ENCODE data around the gene IL11. TPM values are rescaled to one million over a fixed set of nuclear protein-coding genes. Genes with fewer than 3 reads are reported as not detected.

The IL11 gene
- total and polyA plus RNA-seq, 2 of the 13 experiments (the other 11 are each of a cell fraction or from before 2014, with no cell fraction given) = 2.5 to 2.9 TPM

DNA sequence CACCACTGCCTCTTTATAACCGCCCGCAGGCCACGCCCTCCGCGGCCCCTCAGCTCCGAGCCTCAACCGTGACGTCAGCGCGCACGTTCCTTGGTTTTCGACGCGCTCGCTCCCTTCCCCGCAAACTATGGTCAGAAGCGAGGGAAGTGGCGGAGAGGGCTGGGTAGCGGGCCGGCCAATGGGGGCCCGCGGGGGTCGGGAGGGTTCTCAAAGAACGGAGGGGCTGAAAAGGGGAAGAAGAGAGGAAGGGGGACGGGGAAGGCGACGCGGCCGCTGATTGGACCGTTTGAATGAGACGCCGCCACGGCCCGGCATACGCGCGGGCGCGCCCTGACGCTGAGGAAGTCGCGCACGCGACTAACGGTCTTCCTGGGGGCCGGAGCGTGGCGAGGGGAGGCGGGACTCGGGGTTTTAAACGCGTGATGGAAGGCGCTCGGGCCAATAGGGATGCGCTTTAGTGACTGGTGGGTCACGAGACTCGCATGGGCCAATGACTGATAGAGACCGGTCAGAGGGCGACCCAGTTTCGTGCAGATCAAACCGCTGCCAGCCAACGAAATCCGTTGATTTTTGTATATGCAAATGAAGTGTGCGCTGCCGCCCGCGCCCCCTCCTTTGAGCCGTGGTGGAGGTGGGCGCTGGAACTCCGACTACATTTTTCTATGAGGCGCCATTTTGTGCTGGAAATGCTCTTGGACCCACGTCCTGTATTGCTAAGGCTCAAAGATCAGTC, 37.7 kb upstream of the IL11 start (continued):
- TF ChIP-seq ZSCAN29 (CRISPR knock-in tag; conservative IDR thresholded peaks at IDR 0.05) = peak; percentile 35; the same call in 1 of the 2 replicates
- TF ChIP-seq GATAD1 (CRISPR knock-in tag; IDR thresholded peaks at IDR 0.05) = peak; percentile 64; the same call in 1 of the 2 replicates
- peak; percentile 67 for TF ChIP-seq NRL (CRISPR knock-in tag; IDR thresholded peaks at IDR 0.05; ENCODE audit: borderline replicate concordance)
- no peak for TF ChIP-seq GABPA (IDR thresholded peaks at IDR 0.05; ENCODE audit: low read depth, low read length)
- TF ChIP-seq GABPA (CRISPR knock-in tag; IDR thresholded peaks at IDR 0.05; ENCODE audit: low read depth) = peak; percentile 14; the same call in 1 of the 2 replicates
- 0 out of 2 replicates have a peak, but pooled peaks have one; percentile 33 for TF ChIP-seq ZNF672 (CRISPR knock-in tag; IDR thresholded peaks at IDR 0.05)
- TF ChIP-seq ZNF251 (CRISPR knock-in tag; IDR thresholded peaks at IDR 0.05) = 0 out of 2 replicates have a peak, but pooled peaks have one; percentile 38
- TF ChIP-seq SRSF1 (optimal IDR thresholded peaks at IDR 0.05; ENCODE audit: low read depth, low read length) = peak; percentile 39
- peak; percentile 43; the same call in 1 of the 2 replicates for TF ChIP-seq ZNF430 (CRISPR knock-in tag; IDR thresholded peaks at IDR 0.05)
- no peak for TF ChIP-seq STAG1 (CRISPR knock-in tag; IDR thresholded peaks at IDR 0.05)
- peak; percentile 93 for TF ChIP-seq CCDC6 (CRISPR knock-in tag; IDR thresholded peaks at IDR 0.05)
- TF ChIP-seq, protein P1, sequence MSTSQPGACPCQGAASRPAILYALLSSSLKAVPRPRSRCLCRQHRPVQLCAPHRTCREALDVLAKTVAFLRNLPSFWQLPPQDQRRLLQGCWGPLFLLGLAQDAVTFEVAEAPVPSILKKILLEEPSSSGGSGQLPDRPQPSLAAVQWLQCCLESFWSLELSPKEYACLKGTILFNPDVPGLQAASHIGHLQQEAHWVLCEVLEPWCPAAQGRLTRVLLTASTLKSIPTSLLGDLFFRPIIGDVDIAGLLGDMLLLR (CRISPR knock-in tag; IDR thresholded peaks at IDR 0.05) = peak; percentile 82; the same call in 1 of the 2 replicates
- TF ChIP-seq SNAPC2 (CRISPR knock-in tag; IDR thresholded peaks at IDR 0.05) = peak; percentile 63; the same call in 1 of the 2 replicates
- no peak for TF ChIP-seq SIN3B (IDR thresholded peaks at IDR 0.05; ENCODE audit: low read length)
- TF ChIP-seq ZNF747 (CRISPR knock-in tag; IDR thresholded peaks at IDR 0.05; ENCODE audit: borderline replicate concordance) = no peak
- TF ChIP-seq, protein P2, sequence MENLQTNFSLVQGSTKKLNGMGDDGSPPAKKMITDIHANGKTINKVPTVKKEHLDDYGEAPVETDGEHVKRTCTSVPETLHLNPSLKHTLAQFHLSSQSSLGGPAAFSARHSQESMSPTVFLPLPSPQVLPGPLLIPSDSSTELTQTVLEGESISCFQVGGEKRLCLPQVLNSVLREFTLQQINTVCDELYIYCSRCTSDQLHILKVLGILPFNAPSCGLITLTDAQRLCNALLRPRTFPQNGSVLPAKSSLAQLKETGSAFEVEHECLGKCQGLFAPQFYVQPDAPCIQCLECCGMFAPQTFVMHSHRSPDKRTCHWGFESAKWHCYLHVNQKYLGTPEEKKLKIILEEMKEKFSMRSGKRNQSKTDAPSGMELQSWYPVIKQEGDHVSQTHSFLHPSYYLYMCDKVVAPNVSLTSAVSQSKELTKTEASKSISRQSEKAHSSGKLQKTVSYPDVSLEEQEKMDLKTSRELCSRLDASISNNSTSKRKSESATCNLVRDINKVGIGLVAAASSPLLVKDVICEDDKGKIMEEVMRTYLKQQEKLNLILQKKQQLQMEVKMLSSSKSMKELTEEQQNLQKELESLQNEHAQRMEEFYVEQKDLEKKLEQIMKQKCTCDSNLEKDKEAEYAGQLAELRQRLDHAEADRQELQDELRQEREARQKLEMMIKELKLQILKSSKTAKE (CRISPR knock-in tag; IDR thresholded peaks at IDR 0.05; ENCODE audit: borderline replicate concordance) = 0 out of 2 replicates have a peak, but pooled peaks have one; percentile 40
- TF ChIP-seq, protein P3, sequence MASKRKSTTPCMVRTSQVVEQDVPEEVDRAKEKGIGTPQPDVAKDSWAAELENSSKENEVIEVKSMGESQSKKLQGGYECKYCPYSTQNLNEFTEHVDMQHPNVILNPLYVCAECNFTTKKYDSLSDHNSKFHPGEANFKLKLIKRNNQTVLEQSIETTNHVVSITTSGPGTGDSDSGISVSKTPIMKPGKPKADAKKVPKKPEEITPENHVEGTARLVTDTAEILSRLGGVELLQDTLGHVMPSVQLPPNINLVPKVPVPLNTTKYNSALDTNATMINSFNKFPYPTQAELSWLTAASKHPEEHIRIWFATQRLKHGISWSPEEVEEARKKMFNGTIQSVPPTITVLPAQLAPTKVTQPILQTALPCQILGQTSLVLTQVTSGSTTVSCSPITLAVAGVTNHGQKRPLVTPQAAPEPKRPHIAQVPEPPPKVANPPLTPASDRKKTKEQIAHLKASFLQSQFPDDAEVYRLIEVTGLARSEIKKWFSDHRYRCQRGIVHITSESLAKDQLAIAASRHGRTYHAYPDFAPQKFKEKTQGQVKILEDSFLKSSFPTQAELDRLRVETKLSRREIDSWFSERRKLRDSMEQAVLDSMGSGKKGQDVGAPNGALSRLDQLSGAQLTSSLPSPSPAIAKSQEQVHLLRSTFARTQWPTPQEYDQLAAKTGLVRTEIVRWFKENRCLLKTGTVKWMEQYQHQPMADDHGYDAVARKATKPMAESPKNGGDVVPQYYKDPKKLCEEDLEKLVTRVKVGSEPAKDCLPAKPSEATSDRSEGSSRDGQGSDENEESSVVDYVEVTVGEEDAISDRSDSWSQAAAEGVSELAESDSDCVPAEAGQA (IDR thresholded peaks at IDR 0.05; ENCODE audit: low read depth) = peak; percentile 47; the same call in 1 of the 2 replicates
- TF ChIP-seq, protein P3 (CRISPR knock-in tag; IDR thresholded peaks at IDR 0.05; ENCODE audit: borderline replicate concordance) = no peak
- 0 out of 2 replicates have a peak, but pooled peaks have one; percentile 54 for TF ChIP-seq ARHGAP35 (CRISPR knock-in tag; IDR thresholded peaks at IDR 0.05; ENCODE audit: borderline replicate concordance)
- TF ChIP-seq, protein P4, sequence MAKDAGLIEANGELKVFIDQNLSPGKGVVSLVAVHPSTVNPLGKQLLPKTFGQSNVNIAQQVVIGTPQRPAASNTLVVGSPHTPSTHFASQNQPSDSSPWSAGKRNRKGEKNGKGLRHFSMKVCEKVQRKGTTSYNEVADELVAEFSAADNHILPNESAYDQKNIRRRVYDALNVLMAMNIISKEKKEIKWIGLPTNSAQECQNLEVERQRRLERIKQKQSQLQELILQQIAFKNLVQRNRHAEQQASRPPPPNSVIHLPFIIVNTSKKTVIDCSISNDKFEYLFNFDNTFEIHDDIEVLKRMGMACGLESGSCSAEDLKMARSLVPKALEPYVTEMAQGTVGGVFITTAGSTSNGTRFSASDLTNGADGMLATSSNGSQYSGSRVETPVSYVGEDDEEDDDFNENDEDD (CRISPR knock-in tag; IDR thresholded peaks at IDR 0.05; ENCODE audit: borderline replicate concordance) = peak; percentile 87
